Testis (tissue), 2 donors: ENCODE data around the gene LRRC74A.

ENCODE experiments used
- POLR2A ChIP-seq: fragments of 450-650 bp; IDR thresholded peaks from one replicate; pipeline ENCODE4 v1.6.1; 2017; ENCODE audit warnings: antibody characterized with exemption, mild to moderate bottlenecking, moderate library complexity
- TF ChIP-seq, protein P1 (sequence below), 3 experiments: fragments of 450-650 bp in 2 of 3; fragments of 200-600 bp in 1 of 3; sonication (generic) in 1 of 3; IDR thresholded peaks; one replicate each; pipeline ENCODE4 v1.5.1; 2016 to 2019; ENCODE audit warnings: antibody characterized with exemption in 3 of 3, mild to moderate bottlenecking in 2 of 3, moderate library complexity in 1 of 3

GRCh38 chr14:76780875-76781647, 45.1 kb upstream of the LRRC74A start:
- TF ChIP-seq, protein P1, sequence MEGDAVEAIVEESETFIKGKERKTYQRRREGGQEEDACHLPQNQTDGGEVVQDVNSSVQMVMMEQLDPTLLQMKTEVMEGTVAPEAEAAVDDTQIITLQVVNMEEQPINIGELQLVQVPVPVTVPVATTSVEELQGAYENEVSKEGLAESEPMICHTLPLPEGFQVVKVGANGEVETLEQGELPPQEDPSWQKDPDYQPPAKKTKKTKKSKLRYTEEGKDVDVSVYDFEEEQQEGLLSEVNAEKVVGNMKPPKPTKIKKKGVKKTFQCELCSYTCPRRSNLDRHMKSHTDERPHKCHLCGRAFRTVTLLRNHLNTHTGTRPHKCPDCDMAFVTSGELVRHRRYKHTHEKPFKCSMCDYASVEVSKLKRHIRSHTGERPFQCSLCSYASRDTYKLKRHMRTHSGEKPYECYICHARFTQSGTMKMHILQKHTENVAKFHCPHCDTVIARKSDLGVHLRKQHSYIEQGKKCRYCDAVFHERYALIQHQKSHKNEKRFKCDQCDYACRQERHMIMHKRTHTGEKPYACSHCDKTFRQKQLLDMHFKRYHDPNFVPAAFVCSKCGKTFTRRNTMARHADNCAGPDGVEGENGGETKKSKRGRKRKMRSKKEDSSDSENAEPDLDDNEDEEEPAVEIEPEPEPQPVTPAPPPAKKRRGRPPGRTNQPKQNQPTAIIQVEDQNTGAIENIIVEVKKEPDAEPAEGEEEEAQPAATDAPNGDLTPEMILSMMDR (IDR thresholded peaks at IDR 0.05) = no peak
- no peak for TF ChIP-seq POLR2A
